Measurements from ENCODE around the gene DDX47. TPM values are rescaled to one million over a fixed set of nuclear protein-coding genes. Genes with fewer than 3 reads are reported as not detected.

The DDX47 gene
- total RNA-seq, 1 donor from 2014 or later = 97.1 TPM

DNA sequence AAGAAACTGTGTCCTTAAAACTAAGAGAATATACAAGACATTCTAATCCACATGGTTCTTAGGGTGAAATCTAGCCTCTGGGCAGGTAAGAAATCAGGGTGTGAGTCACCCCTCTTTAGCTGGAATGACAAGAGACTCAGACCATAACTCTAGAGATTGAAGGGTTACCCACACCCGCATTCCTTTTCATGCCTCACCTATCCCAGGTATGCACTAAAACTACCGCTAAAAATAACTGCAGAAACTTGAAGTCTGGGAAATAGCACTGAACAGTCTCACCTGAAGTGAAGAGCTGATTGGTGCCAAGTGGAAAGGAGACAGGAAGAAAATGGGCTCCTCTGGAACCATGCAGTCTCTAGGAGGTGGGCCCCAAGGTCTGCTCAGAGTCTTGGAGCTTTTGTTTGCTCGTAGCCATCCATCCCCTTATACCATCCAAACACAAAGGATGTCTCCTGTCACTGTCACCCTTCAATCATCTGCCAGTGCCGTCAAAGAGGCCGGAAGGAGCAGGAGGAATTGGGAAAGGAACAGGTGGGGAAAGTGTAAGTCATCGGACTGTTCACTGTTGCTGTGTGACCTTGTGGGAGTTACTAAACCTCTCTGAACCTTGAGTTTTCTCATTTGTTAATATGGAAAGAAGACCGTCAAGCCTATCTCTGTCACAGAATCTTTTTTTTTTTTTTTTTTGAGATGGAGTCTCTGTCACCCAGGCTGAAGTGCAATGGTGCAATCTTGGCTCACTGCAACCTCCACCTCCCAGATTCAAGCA, 22.4 kb downstream of the DDX47 start:
- Mint-ChIP-seq H3K27ac (no peak overlapping the region), H3K27me3 (no peaks in the 10 kb centered on the region), H3K36me3 (ENCODE audit: low read depth) (peaks cover 44% of the 10 kb centered on the region), H3K4me3 (no peak overlapping the region), H3K9me3 (peaks cover 4% of the 10 kb centered on the region), H3K4me1 (peaks cover 4% of the 10 kb centered on the region)
- TF ChIP-seq, protein P1, sequence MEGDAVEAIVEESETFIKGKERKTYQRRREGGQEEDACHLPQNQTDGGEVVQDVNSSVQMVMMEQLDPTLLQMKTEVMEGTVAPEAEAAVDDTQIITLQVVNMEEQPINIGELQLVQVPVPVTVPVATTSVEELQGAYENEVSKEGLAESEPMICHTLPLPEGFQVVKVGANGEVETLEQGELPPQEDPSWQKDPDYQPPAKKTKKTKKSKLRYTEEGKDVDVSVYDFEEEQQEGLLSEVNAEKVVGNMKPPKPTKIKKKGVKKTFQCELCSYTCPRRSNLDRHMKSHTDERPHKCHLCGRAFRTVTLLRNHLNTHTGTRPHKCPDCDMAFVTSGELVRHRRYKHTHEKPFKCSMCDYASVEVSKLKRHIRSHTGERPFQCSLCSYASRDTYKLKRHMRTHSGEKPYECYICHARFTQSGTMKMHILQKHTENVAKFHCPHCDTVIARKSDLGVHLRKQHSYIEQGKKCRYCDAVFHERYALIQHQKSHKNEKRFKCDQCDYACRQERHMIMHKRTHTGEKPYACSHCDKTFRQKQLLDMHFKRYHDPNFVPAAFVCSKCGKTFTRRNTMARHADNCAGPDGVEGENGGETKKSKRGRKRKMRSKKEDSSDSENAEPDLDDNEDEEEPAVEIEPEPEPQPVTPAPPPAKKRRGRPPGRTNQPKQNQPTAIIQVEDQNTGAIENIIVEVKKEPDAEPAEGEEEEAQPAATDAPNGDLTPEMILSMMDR (IDR thresholded peaks at IDR 0.05) = no peak
- intact Hi-C loops (cut with micrococcal nuclease) = no loop called here
- ChIA-PET POLR2A (no interaction called here), CTCF (no interaction called here)
- DNase-seq (no peak), ATAC-seq (ENCODE audit: low read depth) (no peak)

GRCh38 chr12:12836571-12836970, 23.4 kb downstream of the DDX47 start:
- H3K4me1 Mint-ChIP-seq = peaks cover 4% of the 10 kb centered on the region

GRCh38 chr12:12837025-12837812, 24.1 kb downstream of the DDX47 start:
- H3K27ac Mint-ChIP-seq = no peak overlapping the region
- peaks cover 31% of the 10 kb centered on the region for H3K36me3 Mint-ChIP-seq (ENCODE audit: low read depth)
- H3K27me3 Mint-ChIP-seq = no peaks in the 10 kb centered on the region
- H3K4me1 Mint-ChIP-seq = peaks cover 4% of the 10 kb centered on the region
- no peak overlapping the region for H3K4me3 Mint-ChIP-seq
- peaks cover 4% of the 10 kb centered on the region for H3K9me3 Mint-ChIP-seq
- ATAC-seq (ENCODE audit: low read depth) (peak; percentile 65), DNase-seq (no peak)
- intact Hi-C loops (cut with micrococcal nuclease) = loop anchor here (1.0 kb wide), 1 partner anchor 375 kb away; no protein-coding TSS in a partner anchor
- CTCF ChIA-PET = interaction anchor here (0.6 to 1.7 kb wide), 11 partner anchors 8 to 374 kb away, joined by 3 to 16 read pairs (median 3); partner anchors contain the start of gene APOLD1
- POLR2A ChIA-PET = interaction anchor here (0.6 to 0.7 kb wide), 2 partner anchors 23 to 1546 kb away, joined by 3 to 10 read pairs; no protein-coding TSS in a partner anchor
- TF ChIP-seq, protein P1 (IDR thresholded peaks at IDR 0.05) = no peak

More at GRCh38 chr12:12836571-12836970, 23.4 kb downstream of the DDX47 start:
- POLR2A ChIA-PET = no interaction called here
- Mint-ChIP-seq H3K36me3 (ENCODE audit: low read depth) (peaks cover 36% of the 10 kb centered on the region), H3K4me3 (no peak overlapping the region), H3K27ac (no peak overlapping the region), H3K9me3 (peaks cover 4% of the 10 kb centered on the region), H3K27me3 (no peaks in the 10 kb centered on the region)
- CTCF ChIA-PET = interaction anchor here (0.6 to 1.7 kb wide), 10 partner anchors 9 to 375 kb away, joined by 3 to 16 read pairs (median 4); partner anchors contain the start of gene APOLD1
- ATAC-seq (ENCODE audit: low read depth) (no peak), DNase-seq (no peak)
- TF ChIP-seq, protein P1 (IDR thresholded peaks at IDR 0.05) = no peak
- intact Hi-C loops (cut with micrococcal nuclease) = no loop called here

- Mint-ChIP-seq H3K4me1 (peaks cover 4% of the 10 kb centered on the region), H3K36me3 (ENCODE audit: low read depth) (peaks cover 25% of the 10 kb centered on the region), H3K27me3 (no peaks in the 10 kb centered on the region), H3K4me3 (no peak overlapping the region), H3K27ac (no peak overlapping the region), H3K9me3 (peaks cover 4% of the 10 kb centered on the region)
- ChIA-PET CTCF (interaction anchor here (0.7 to 1.7 kb wide), 5 partner anchors 10 to 374 kb away, joined by 3 to 16 read pairs (median 4); no protein-coding TSS in a partner anchor), POLR2A (interaction anchor here (0.6 to 0.7 kb wide), 2 partner anchors 438 to 1545 kb away, joined by 3 to 10 read pairs; no protein-coding TSS in a partner anchor)
- ATAC-seq (ENCODE audit: low read depth) = no peak
- intact Hi-C loops (cut with micrococcal nuclease) = loop anchor here (1.0 kb wide), 1 partner anchor 375 kb away; no protein-coding TSS in a partner anchor
- no peak for DNase-seq
- TF ChIP-seq, protein P1 (IDR thresholded peaks at IDR 0.05) = no peak
Observed at GRCh38 chr12:12837813-12838153, 24.6 kb downstream of the DDX47 start.

Measured in activated B cell treated with CpG ODN at 0.5 μM for 24 hours (primary cell).